Measurements from ENCODE around the gene LATS2. TPM values are rescaled to one million over a fixed set of nuclear protein-coding genes. Genes with fewer than 3 reads are reported as not detected.

LATS2 gene
- total RNA-seq, 1 experiment from 2014 or later: 18.8 TPM

- peak; percentile 83 for DNase-seq (ENCODE audit: low read depth)
These were observed 67.5 kb downstream of the LATS2 start for GRCh38 chr13:20993661-20994440.

DNA sequence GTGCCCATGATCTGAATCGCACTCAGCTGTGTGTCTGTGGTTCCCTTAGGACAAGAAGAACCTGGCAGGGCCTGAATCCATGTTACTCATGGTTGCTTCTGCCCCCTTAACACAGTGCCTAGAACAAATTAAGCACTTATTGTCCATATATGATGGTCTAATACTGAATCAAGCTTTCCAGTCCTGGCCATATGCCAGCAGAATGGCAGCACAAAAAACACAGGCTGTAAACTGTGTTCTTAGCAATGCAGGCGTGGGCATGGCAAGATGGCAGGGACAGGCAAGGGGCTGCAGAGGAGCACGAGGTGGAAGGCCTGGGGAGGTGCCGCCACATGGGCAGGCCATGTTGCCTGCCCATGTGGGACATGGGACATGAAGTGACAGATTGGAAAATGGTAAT, 68.2 kb downstream of the LATS2 start:
- DNase-seq (ENCODE audit: low read depth): no peak

DNA sequence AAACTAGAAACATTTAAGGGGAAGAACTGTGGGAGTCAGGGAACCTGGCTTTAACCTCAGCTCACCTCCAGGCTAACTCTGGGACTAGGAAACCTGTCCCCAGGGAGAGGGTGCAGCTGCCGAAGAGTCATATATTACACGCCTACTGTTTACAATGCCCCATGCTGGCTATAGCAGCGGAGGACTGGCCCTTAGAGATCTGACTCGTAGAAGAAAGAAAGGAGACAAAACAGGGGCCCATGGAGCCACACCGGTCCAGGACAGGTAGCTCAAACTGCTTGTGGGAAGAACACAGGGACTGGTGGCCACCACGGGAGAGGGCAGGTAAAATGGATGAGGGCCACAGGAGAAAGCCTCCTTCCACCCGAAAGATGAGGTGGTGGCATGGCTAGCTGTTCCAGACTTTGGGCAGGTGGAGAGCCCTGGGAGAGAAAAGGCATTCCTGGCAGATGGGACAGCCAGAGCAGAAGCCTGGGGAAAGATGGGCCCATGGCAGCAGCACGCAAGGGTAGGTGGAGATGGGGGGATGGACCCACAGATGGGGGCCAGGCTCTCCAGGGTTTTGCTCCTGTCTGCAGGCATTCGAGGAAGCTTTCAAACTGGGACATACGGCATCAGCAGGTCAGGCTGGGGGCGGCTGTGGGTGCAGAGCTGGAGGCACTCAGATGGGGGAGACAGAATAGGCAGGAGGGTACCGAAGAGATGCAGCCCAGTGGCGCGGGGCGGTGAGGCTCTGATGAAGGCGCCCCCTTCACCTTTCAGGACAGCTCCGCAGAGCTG, 69.5 kb downstream of the LATS2 start:
- no peak for DNase-seq (ENCODE audit: low read depth)

- no peak for DNase-seq (ENCODE audit: low read depth)
These were observed 70.4 kb downstream of the LATS2 start for GRCh38 chr13:20990910-20991525.

DNA sequence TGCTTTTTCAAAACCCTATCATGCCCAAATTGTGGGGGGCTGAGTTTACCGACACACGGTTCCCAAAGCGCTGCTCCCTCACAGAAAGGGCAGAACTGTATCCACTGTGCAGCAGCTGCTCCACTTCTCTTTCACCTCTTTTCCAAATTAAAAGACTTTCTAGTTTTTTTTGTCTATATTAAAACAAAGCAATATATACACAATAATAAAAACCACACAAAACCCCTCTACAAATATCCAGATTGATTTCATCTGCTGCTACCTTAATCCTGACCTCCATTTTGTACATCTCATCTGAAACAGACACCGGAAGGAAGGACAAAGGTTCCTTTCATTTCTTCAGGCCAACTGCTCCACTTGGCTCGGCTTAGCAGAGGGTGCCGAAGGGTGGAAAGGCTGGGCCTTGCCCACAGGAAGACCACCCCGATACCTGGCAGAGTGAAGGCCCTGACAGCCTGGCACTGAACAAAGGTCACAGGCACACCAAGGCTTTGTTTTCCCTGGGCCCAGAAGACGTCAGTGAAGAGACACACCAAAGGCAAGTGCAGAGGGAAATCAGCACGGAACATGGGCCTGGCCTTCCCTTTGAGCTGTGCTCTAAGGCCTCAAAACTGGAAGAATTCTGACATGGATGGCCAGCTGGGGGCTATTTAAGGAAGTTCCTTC, 71.6 kb downstream of the LATS2 start:
- DNase-seq (ENCODE audit: low read depth): no peak

GRCh38 chr13:20988909-20989655, 72.3 kb downstream of the LATS2 start:
- DNase-seq (ENCODE audit: low read depth): no peak

GRCh38 chr13:20988033-20988908, 73.1 kb downstream of the LATS2 start:
- no peak for DNase-seq (ENCODE audit: low read depth)

DNA sequence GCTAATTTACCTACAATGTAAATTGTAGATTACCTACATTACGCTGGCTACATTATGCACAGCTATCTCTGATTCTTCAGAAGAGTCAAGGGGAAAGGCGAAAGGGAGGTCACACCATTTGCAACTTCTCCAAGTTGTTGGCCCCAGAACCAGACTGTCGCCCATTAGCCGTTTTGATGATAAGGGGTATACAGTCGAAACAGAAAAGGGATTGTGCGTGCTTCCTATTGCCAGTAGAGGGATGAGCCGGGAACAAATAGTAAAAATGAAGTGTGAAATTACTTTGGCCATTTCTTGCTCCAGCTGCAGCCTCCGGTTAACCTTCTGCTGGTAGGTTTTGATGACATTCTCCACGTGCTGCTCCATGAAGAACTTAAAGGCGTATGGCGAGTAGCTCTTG, 73.8 kb downstream of the LATS2 start:
- DNase-seq (ENCODE audit: low read depth): no peak

- no peak for DNase-seq (ENCODE audit: low read depth)
These were observed 76.5 kb downstream of the LATS2 start for GRCh38 chr13:20984879-20985278.

GRCh38 chr13:20983386-20983785, 78.0 kb downstream of the LATS2 start:
- DNase-seq (ENCODE audit: low read depth): no peak

GRCh38 chr13:20981370-20982095, 79.9 kb downstream of the LATS2 start:
- no peak for DNase-seq (ENCODE audit: low read depth)

GRCh38 chr13:20980899-20981298, 80.5 kb downstream of the LATS2 start:
- no peak for DNase-seq (ENCODE audit: low read depth)

- DNase-seq (ENCODE audit: low read depth): no peak
These were observed 81.0 kb downstream of the LATS2 start for GRCh38 chr13:20980430-20980829.

GRCh38 chr13:20977394-20977793, 84.0 kb downstream of the LATS2 start:
- DNase-seq (ENCODE audit: low read depth): no peak

- DNase-seq (ENCODE audit: low read depth): no peak
These were observed 86.3 kb downstream of the LATS2 start for GRCh38 chr13:20974981-20975585.

GRCh38 chr13:20973886-20974425, 87.4 kb downstream of the LATS2 start:
- no peak for DNase-seq (ENCODE audit: low read depth)

- no peak for DNase-seq (ENCODE audit: low read depth)
These were observed 88.7 kb downstream of the LATS2 start for GRCh38 chr13:20972731-20973130.

GRCh38 chr13:20969182-20969581, 92.2 kb downstream of the LATS2 start:
- peak; percentile 77 for DNase-seq (ENCODE audit: low read depth)

DNA sequence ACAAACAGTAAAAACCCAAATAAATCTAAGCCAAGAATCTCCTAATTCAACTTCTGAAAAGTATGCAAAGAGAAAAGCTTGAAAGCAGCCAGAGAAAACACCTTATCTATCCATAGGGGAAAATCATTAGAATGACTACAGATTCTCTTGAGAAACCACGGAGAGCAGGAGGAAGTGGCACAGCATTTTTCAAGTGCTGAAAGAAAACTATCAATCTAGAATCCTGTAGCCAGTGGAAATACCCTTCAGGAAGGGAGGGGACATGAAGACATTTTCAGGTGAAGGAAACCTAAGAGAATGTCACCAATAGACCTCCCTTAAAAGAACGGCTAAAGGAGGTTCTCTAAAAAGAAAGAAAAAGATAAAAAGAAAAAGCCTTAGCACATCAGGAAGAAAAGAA, 92.6 kb downstream of the LATS2 start:
- DNase-seq (ENCODE audit: low read depth): no peak

Measured in LHCN-M2 (cell line).